K562 (cell line): Measurements from ENCODE around the gene ITSN1. TPM values are rescaled to one million over a fixed set of nuclear protein-coding genes. Genes with fewer than 3 reads are reported as not detected.

Source experiments
- CEBPB ChIP-seq: fragments of 450-650 bp; IDR thresholded peaks from 2 replicates; pipeline ENCODE4 v1.6.1; 2016; ENCODE audit warnings: missing genetic modification characterization, missing compliant biosample characterization
- HSF4 ChIP-seq: fragments of 250-450 bp; sonication (Bioruptor Pico); IDR thresholded peaks from 2 replicates; pipeline ENCODE4 v2.1.2; 2022; ENCODE audit warnings: mild to moderate bottlenecking, moderate library complexity, borderline replicate concordance
- PRPF4 ChIP-seq: fragments of 200-400 bp; formaldehyde crosslinking; IDR thresholded peaks from one replicate; pipeline ENCODE4 v1.6.1; 2017; ENCODE audit warnings: low read length, low read depth, mild to moderate bottlenecking; ENCODE audit not compliant: insufficient read depth, poor library complexity, severe bottlenecking
- STAT5B ChIP-seq: fragments of 250-450 bp; sonication (Bioruptor Pico); IDR thresholded peaks from 2 replicates; pipeline ENCODE4 v1.8.0; 2021; ENCODE audit warnings: mild to moderate bottlenecking, inconsistent platforms
- ZNF311 ChIP-seq: fragments of 250-450 bp; sonication (Bioruptor Pico); IDR thresholded peaks from 2 replicates; pipeline ENCODE4 v1.4.0; 2020; ENCODE audit warnings: mild to moderate bottlenecking, moderate library complexity
- polyA plus RNA-seq, 8 experiments: library from polyadenylated mRNA; depleted of rRNA in 4 of 8; stranded (reverse) in 5 of 8; unstranded in 3 of 8; fragments of >200 nt; fragmentation: Nextera tagmentation in 2 of 8; fragmentation: Illumina TruSeq in 1 of 8; extraction: Ambion mirVana in 2 of 8; extraction: Trizol in 1 of 8; gene quantifications; 2 replicates each; pipeline versions ENCODE4 v1.2.1 to v1.2.3, GENCODE V29; 2011 to 2014; ENCODE audit warnings: inconsistent platforms in 1 of 8, missing spikeins in 1 of 8
- total RNA-seq, 7 experiments: library from RNA; depleted of rRNA in 6 of 7; stranded (reverse); fragments of >200 nt in 6 of 7; fragmentation: Illumina TruSeq in 2 of 7; extraction: Trizol in 2 of 7; gene quantifications; 2 replicates each; pipeline versions ENCODE4 v1.2.1 to v1.2.3, GENCODE V29; 2011 to 2021; ENCODE audit warnings: low replicate concordance in 1 of 7
- TF ChIP-seq, protein P1 (sequence below): fragments of 250-450 bp; sonication (Bioruptor Pico); IDR thresholded peaks from 2 replicates; pipeline ENCODE4 v1.4.0; 2020; ENCODE audit warnings: borderline replicate concordance
- TF ChIP-seq, protein P2 (sequence below): IDR thresholded peaks from 3 replicates; pipeline ENCODE4 v1.6.1; 2011; ENCODE audit warnings: borderline replicate concordance, mild to moderate bottlenecking; ENCODE audit not compliant: insufficient read length, insufficient read depth
- TF ChIP-seq, protein P3 (sequence below): sonication (generic); formaldehyde crosslinking; IDR thresholded peaks from 2 replicates; pipeline ENCODE4 v1.8.1; 2023; ENCODE audit warnings: mild to moderate bottlenecking, missing genetic modification reagents
- TF ChIP-seq, protein P4 (sequence below): fragments of 450-650 bp; IDR thresholded peaks from 2 replicates; pipeline ENCODE4 v1.6.1; 2016
- TF ChIP-seq, protein P5 (sequence below): IDR thresholded peaks from 2 replicates; pipeline ENCODE4 v1.6.1; 2012; ENCODE audit warnings: low read depth, low read length, improper control_type of control experiment, borderline replicate concordance
- TF ChIP-seq, protein P6 (sequence below): fragments of 450-650 bp; formaldehyde crosslinking; IDR thresholded peaks from 2 replicates; pipeline ENCODE4 v1.4.0; 2020; ENCODE audit warnings: mild to moderate bottlenecking, moderate library complexity
- TF ChIP-seq, protein P7 (sequence below), 2 experiments: IDR thresholded peaks; 2 replicates each; pipeline ENCODE4 v1.6.1; 2012; ENCODE audit warnings: improper control_type of control experiment in 2 of 2, low read depth in 2 of 2, low read length in 2 of 2, borderline replicate concordance in 1 of 2

ITSN1 gene
- total and polyA plus RNA-seq, 9 of the 15 experiments (the other 6 are each of a cell fraction or from before 2014, with no cell fraction given), result 1.1 to 12.6 (median 4.8) TPM

DNA sequence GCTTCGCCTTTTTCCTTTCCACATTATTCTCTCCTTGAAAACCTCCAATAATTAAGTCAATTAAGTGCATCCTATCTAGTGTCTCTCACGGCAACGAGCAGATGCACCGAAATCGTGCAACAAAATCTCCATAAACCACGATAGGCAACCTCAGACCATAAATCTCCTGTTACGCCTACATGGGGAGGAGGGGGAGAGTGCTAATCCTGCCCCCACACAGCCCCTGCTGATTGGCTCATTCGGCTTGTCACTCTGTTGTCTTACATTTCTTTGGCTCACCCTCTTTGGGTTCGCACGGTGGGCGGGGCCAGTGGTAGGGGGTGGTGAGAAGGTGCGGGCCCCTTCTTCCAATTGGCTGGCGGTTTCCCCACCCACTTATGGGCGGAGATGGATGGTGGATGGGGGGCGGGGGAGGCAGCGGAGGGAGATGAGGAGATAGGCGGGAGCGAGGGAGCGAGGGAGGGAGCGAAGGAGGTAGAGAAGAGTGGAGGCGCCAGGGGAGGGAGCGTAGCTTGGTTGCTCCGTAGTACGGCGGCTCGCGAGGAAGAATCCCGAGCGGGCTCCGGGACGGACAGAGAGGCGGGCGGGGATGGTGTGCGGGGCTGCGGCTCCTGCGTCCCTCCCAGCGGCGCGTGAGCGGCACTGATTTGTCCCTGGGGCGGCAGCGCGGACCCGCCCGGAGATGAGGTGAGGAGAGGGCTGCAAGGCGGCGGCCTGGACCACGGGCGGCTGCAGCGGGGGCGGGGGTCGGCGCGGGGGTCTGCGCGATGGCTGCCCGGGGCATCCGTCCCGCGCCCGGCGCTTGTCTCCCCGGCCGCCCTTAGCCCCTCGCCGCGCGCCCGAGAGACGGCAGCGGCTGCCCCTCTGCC, at the start of gene ITSN1 (continued):
- TF ChIP-seq, protein P1, sequence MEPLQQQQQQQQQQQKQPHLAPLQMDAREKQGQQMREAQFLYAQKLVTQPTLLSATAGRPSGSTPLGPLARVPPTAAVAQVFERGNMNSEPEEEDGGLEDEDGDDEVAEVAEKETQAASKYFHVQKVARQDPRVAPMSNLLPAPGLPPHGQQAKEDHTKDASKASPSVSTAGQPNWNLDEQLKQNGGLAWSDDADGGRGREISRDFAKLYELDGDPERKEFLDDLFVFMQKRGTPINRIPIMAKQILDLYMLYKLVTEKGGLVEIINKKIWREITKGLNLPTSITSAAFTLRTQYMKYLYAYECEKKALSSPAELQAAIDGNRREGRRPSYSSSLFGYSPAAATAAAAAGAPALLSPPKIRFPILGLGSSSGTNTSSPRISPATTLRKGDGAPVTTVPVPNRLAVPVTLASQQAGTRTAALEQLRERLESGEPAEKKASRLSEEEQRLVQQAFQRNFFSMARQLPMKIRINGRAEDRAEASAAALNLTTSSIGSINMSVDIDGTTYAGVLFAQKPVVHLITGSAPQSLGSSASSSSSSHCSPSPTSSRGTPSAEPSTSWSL (CRISPR knock-in tag), result no peak
- TF ChIP-seq, protein P2, sequence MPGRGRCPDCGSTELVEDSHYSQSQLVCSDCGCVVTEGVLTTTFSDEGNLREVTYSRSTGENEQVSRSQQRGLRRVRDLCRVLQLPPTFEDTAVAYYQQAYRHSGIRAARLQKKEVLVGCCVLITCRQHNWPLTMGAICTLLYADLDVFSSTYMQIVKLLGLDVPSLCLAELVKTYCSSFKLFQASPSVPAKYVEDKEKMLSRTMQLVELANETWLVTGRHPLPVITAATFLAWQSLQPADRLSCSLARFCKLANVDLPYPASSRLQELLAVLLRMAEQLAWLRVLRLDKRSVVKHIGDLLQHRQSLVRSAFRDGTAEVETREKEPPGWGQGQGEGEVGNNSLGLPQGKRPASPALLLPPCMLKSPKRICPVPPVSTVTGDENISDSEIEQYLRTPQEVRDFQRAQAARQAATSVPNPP, result no peak
- TF ChIP-seq ZNF311 (CRISPR knock-in tag) (no peak), HSF4 (CRISPR knock-in tag) (no peak), STAT5B (CRISPR knock-in tag) (no peak), CEBPB (no peak), PRPF4 (no peak)
- TF ChIP-seq, protein P3, sequence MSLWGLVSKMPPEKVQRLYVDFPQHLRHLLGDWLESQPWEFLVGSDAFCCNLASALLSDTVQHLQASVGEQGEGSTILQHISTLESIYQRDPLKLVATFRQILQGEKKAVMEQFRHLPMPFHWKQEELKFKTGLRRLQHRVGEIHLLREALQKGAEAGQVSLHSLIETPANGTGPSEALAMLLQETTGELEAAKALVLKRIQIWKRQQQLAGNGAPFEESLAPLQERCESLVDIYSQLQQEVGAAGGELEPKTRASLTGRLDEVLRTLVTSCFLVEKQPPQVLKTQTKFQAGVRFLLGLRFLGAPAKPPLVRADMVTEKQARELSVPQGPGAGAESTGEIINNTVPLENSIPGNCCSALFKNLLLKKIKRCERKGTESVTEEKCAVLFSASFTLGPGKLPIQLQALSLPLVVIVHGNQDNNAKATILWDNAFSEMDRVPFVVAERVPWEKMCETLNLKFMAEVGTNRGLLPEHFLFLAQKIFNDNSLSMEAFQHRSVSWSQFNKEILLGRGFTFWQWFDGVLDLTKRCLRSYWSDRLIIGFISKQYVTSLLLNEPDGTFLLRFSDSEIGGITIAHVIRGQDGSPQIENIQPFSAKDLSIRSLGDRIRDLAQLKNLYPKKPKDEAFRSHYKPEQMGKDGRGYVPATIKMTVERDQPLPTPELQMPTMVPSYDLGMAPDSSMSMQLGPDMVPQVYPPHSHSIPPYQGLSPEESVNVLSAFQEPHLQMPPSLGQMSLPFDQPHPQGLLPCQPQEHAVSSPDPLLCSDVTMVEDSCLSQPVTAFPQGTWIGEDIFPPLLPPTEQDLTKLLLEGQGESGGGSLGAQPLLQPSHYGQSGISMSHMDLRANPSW (CRISPR knock-in tag), result no peak
- TF ChIP-seq, protein P4, sequence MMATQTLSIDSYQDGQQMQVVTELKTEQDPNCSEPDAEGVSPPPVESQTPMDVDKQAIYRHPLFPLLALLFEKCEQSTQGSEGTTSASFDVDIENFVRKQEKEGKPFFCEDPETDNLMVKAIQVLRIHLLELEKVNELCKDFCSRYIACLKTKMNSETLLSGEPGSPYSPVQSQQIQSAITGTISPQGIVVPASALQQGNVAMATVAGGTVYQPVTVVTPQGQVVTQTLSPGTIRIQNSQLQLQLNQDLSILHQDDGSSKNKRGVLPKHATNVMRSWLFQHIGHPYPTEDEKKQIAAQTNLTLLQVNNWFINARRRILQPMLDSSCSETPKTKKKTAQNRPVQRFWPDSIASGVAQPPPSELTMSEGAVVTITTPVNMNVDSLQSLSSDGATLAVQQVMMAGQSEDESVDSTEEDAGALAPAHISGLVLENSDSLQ, result peak; percentile 99
- TF ChIP-seq, protein P5, sequence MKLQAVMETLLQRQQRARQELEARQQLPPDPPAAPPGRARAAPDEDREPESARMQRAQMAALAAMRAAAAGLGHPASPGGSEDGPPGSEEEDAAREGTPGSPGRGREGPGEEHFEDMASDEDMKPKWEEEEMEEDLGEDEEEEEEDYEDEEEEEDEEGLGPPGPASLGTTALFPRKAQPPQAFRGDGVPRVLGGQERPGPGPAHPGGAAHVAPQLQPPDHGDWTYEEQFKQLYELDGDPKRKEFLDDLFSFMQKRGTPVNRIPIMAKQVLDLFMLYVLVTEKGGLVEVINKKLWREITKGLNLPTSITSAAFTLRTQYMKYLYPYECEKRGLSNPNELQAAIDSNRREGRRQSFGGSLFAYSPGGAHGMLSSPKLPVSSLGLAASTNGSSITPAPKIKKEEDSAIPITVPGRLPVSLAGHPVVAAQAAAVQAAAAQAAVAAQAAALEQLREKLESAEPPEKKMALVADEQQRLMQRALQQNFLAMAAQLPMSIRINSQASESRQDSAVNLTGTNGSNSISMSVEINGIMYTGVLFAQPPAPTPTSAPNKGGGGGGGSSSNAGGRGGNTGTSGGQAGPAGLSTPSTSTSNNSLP, result no peak
- TF ChIP-seq, protein P6, sequence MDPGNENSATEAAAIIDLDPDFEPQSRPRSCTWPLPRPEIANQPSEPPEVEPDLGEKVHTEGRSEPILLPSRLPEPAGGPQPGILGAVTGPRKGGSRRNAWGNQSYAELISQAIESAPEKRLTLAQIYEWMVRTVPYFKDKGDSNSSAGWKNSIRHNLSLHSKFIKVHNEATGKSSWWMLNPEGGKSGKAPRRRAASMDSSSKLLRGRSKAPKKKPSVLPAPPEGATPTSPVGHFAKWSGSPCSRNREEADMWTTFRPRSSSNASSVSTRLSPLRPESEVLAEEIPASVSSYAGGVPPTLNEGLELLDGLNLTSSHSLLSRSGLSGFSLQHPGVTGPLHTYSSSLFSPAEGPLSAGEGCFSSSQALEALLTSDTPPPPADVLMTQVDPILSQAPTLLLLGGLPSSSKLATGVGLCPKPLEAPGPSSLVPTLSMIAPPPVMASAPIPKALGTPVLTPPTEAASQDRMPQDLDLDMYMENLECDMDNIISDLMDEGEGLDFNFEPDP (CRISPR knock-in tag), result no peak
- TF ChIP-seq, protein P7, sequence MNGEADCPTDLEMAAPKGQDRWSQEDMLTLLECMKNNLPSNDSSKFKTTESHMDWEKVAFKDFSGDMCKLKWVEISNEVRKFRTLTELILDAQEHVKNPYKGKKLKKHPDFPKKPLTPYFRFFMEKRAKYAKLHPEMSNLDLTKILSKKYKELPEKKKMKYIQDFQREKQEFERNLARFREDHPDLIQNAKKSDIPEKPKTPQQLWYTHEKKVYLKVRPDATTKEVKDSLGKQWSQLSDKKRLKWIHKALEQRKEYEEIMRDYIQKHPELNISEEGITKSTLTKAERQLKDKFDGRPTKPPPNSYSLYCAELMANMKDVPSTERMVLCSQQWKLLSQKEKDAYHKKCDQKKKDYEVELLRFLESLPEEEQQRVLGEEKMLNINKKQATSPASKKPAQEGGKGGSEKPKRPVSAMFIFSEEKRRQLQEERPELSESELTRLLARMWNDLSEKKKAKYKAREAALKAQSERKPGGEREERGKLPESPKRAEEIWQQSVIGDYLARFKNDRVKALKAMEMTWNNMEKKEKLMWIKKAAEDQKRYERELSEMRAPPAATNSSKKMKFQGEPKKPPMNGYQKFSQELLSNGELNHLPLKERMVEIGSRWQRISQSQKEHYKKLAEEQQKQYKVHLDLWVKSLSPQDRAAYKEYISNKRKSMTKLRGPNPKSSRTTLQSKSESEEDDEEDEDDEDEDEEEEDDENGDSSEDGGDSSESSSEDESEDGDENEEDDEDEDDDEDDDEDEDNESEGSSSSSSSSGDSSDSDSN (IDR thresholded peaks at IDR 0.05; ENCODE audit: borderline replicate concordance in 1 of 2, low read depth in 2 of 2, low read length in 2 of 2), result 0 out of 4 replicates have a peak, but pooled peaks of 1 of the 2 experiments have one; percentile 25
